DOHH2 (cell line): ENCODE results near the gene MYBPH.

Experiments
- H3F3A ChIP-seq: fragments of 200-600 bp; sonication (generic), shearing (Covaris generic); 2 replicates; pipeline ENCODE4 v1.6.0; 2016; ENCODE audit warnings: antibody characterized with exemption, mild to moderate bottlenecking; ENCODE audit not compliant: control insufficient read depth, insufficient read depth
- H3K27ac ChIP-seq: fragments of 200-600 bp; sonication (generic); 2 replicates; pipeline ENCODE4 v1.5.1; 2014; ENCODE audit warnings: low read depth, mild to moderate bottlenecking, low read length, moderate library complexity
- H3K27me3 ChIP-seq: fragments of 200-600 bp; sonication (generic); 2 replicates; pipeline ENCODE4 v1.6.1; 2014; ENCODE audit warnings: mild to moderate bottlenecking, low read length, mixed read lengths; ENCODE audit not compliant: control insufficient read depth
- H3K36me3 ChIP-seq: fragments of 200-600 bp; sonication (generic); 2 replicates; pipeline ENCODE4 v1.6.1; 2014; ENCODE audit warnings: mild to moderate bottlenecking, low read length, moderate library complexity, mixed read lengths; ENCODE audit not compliant: control insufficient read depth
- H3K4me1 ChIP-seq: fragments of 200-600 bp; sonication (generic); 2 replicates; pipeline ENCODE4 v1.6.1; 2014; ENCODE audit warnings: mild to moderate bottlenecking, low read length, mixed read lengths; ENCODE audit not compliant: control insufficient read depth
- H3K4me2 ChIP-seq: fragments of 200-600 bp; sonication (generic); 2 replicates; pipeline ENCODE4 v1.6.0; 2014; ENCODE audit warnings: mild to moderate bottlenecking, low read length, moderate library complexity
- H3K4me3 ChIP-seq: fragments of 200-600 bp; sonication (generic); 2 replicates; pipeline ENCODE4 v1.5.1; 2014; ENCODE audit warnings: mild to moderate bottlenecking, low read length, mixed read lengths
- H3K79me2 ChIP-seq: fragments of 200-600 bp; sonication (generic); 2 replicates; pipeline ENCODE4 v1.6.1; 2014; ENCODE audit warnings: mild to moderate bottlenecking, low read length, mixed read lengths; ENCODE audit not compliant: control insufficient read depth
- H3K9me2 ChIP-seq: fragments of 200-600 bp; sonication (generic); replicated peaks from 2 replicates; pipeline ENCODE4 v1.6.1; 2014; ENCODE audit warnings: mild to moderate bottlenecking, low read length, mixed read lengths; ENCODE audit not compliant: control insufficient read depth
- H3K9me3 ChIP-seq: fragments of 200-600 bp; sonication (generic); 2 replicates; pipeline ENCODE4 v1.6.1; 2014; ENCODE audit warnings: antibody characterized with exemption, low read length, mixed read lengths; ENCODE audit not compliant: control insufficient read depth, insufficient read depth
- H4K20me1 ChIP-seq: fragments of 200-600 bp; sonication (generic); 2 replicates; pipeline ENCODE4 v1.6.0; 2014; ENCODE audit warnings: low read depth, mild to moderate bottlenecking, antibody characterized with exemption, low read length, moderate library complexity; ENCODE audit not compliant: control insufficient read depth, insufficient read depth
- CTCF ChIP-seq: fragments of 200-600 bp; sonication (generic); IDR thresholded peaks from one replicate; pipeline ENCODE4 v1.5.1; 2014; ENCODE audit warnings: antibody characterized with exemption, mild to moderate bottlenecking, low read depth, low read length; ENCODE audit not compliant: poor library complexity, severe bottlenecking
- EZH2phosphoT487 ChIP-seq: fragments of 200-600 bp; sonication (generic); IDR thresholded peaks from 2 replicates; pipeline ENCODE4 v1.6.1; 2017; ENCODE audit warnings: borderline replicate concordance, mild to moderate bottlenecking, antibody characterized with exemption, low read length, moderate library complexity, mixed read lengths

MYBPH gene

GRCh38 chr1:203130358-203130985 lies 45.2 kb downstream of the MYBPH start:
- TF ChIP-seq EZH2phosphoT487: no peak
- no peak for TF ChIP-seq CTCF
- Histone ChIP-seq H3K27me3 (peaks cover 7% of the 10 kb centered on the region; the same call in 1 of the 2 replicates), H3K4me3 (no peak overlapping the region), H3K27ac (no peak overlapping the region), H3K4me1 (no peaks in the 10 kb centered on the region), H3K79me2 (no peaks in the 10 kb centered on the region), H3K9me3 (no peaks in the 10 kb centered on the region), H4K20me1 (no peaks in the 10 kb centered on the region), H3K4me2 (no peak overlapping the region), H3K9me2 (no peaks in the 10 kb centered on the region), H3F3A (no peaks in the 10 kb centered on the region), H3K36me3 (no peaks in the 10 kb centered on the region)

- Histone ChIP-seq H3F3A (no peaks in the 10 kb centered on the region), H3K36me3 (no peaks in the 10 kb centered on the region), H3K27ac (no peak overlapping the region), H3K9me3 (no peaks in the 10 kb centered on the region), H4K20me1 (no peaks in the 10 kb centered on the region), H3K9me2 (no peaks in the 10 kb centered on the region), H3K4me1 (no peaks in the 10 kb centered on the region), H3K4me2 (no peak overlapping the region), H3K4me3 (no peak overlapping the region), H3K27me3 (peaks cover 7% of the 10 kb centered on the region; the same call in 1 of the 2 replicates), H3K79me2 (no peaks in the 10 kb centered on the region)
- TF ChIP-seq CTCF (no peak), EZH2phosphoT487 (no peak)
These were observed 46.0 kb downstream of the MYBPH start for GRCh38 chr1:203129501-203130231.

DNA sequence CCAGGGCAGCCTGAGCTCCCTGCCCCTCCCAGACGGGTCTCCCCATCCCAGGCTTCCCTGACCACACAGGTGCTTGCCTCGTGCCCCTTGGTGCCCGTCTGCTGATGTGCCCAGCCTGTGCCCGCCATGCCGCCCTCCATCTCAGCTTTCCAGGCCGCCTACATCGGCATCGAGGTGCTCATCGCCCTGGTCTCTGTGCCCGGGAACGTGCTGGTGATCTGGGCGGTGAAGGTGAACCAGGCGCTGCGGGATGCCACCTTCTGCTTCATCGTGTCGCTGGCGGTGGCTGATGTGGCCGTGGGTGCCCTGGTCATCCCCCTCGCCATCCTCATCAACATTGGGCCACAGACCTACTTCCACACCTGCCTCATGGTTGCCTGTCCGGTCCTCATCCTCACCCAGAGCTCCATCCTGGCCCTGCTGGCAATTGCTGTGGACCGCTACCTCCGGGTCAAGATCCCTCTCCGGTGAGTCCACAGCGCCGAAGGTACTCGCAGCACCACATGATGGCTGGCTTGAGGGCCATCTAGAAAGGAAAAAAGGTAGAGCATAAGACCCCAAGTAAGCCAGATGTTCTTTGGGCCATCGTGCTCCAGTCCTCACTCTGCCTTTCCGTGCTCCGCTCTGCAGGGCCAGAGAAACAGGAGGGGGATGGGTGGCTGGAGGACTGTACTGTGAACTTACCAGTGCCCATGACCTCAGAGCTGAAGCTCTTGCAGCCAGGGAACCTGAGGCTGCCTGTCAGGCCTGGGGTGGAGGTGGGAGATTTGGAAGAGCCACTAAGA lies 46.7 kb downstream of the MYBPH start:
- Histone ChIP-seq H3K4me2 (no peak overlapping the region), H3K27me3 (peaks cover 9% of the 10 kb centered on the region), H3K36me3 (no peaks in the 10 kb centered on the region), H3K4me3 (no peak overlapping the region), H3F3A (no peaks in the 10 kb centered on the region), H4K20me1 (no peaks in the 10 kb centered on the region), H3K9me3 (no peaks in the 10 kb centered on the region), H3K4me1 (no peaks in the 10 kb centered on the region), H3K79me2 (no peaks in the 10 kb centered on the region), H3K9me2 (no peaks in the 10 kb centered on the region), H3K27ac (no peak overlapping the region)
- no peak for TF ChIP-seq EZH2phosphoT487
- TF ChIP-seq CTCF: no peak
